ENCODE measurements around the gene CTXN3. TPM values are rescaled to one million over a fixed set of nuclear protein-coding genes. Genes with fewer than 3 reads are reported as not detected.

Gene CTXN3
- total RNA-seq, 3 donors from 2014 or later (not counting 1 experiment from before 2014, with no cell fraction given), result not detected

- Histone ChIP-seq H3K4me3 (ENCODE audit: low read length) (no peak overlapping the region), H3K27ac (ENCODE audit: low read length) (no peak overlapping the region), H3K36me3 (ENCODE audit: control insufficient read depth, insufficient read depth, low read length) (no peaks in the 10 kb centered on the region), H3K27me3 (ENCODE audit: control insufficient read depth, insufficient read depth, low read length) (no peaks in the 10 kb centered on the region), H3K9me3 (ENCODE audit: control insufficient read depth, insufficient read depth, low read length) (no peaks in the 10 kb centered on the region), H3K4me1 (ENCODE audit: control insufficient read depth, insufficient read depth, low read length) (no peaks in the 10 kb centered on the region)
- no peak overlapping the region for H3K27ac Mint-ChIP-seq
- DNase-seq (no peak), ATAC-seq (no peak)
- intact Hi-C loops (cut with micrococcal nuclease), result no loop called here
- H3K36me3 Mint-ChIP-seq, result no peaks in the 10 kb centered on the region
- 71% methylated on average over 2 of the region's 2 CpGs for WGBS (ENCODE audit: insufficient coverage)
- H3K9me3 Mint-ChIP-seq, result peaks cover 0 to 2% of the 10 kb centered on the region in 2 donors
- H3K4me1 Mint-ChIP-seq, result no peaks in the 10 kb centered on the region
- TF ChIP-seq CTCF (IDR thresholded peaks at IDR 0.05), result no peak
- no peaks in the 10 kb centered on the region for H3K27me3 Mint-ChIP-seq (ENCODE audit: low read depth in 2 of 2)
- no peak overlapping the region for H3K4me3 Mint-ChIP-seq
Measured at GRCh38 chr5:127697894-127698600, 49.2 kb downstream of the CTXN3 start.

- H3K36me3 ChIP-seq (ENCODE audit: control insufficient read depth, insufficient read depth, low read length), result no peaks in the 10 kb centered on the region
- no peaks in the 10 kb centered on the region for H3K27me3 Mint-ChIP-seq (ENCODE audit: low read depth in 2 of 2)
- H3K27ac ChIP-seq (ENCODE audit: low read length), result no peak overlapping the region
- H3K36me3 Mint-ChIP-seq, result no peaks in the 10 kb centered on the region
- no peaks in the 10 kb centered on the region for H3K27me3 ChIP-seq (ENCODE audit: control insufficient read depth, insufficient read depth, low read length)
- no peak for TF ChIP-seq CTCF (IDR thresholded peaks at IDR 0.05)
- no peak overlapping the region for H3K27ac Mint-ChIP-seq
- intact Hi-C loops (cut with micrococcal nuclease), result no loop called here
- no peak for ATAC-seq
- no peak overlapping the region for H3K4me3 Mint-ChIP-seq
- H3K4me1 ChIP-seq (ENCODE audit: control insufficient read depth, insufficient read depth, low read length), result no peaks in the 10 kb centered on the region
- H3K4me1 Mint-ChIP-seq, result no peaks in the 10 kb centered on the region
- no peaks in the 10 kb centered on the region for H3K9me3 ChIP-seq (ENCODE audit: control insufficient read depth, insufficient read depth, low read length)
- H3K9me3 Mint-ChIP-seq, result peaks cover 0 to 2% of the 10 kb centered on the region in 2 donors
- WGBS (ENCODE audit: insufficient coverage), result 95% methylated on average over 4 of the region's 5 CpGs
- H3K4me3 ChIP-seq (ENCODE audit: low read length), result no peak overlapping the region
- DNase-seq, result no peak
Measured at GRCh38 chr5:127699416-127699815, 50.5 kb downstream of the CTXN3 start.

GRCh38 chr5:127700237-127700766 lies 51.4 kb downstream of the CTXN3 start:
- no peaks in the 10 kb centered on the region for H3K27me3 ChIP-seq (ENCODE audit: control insufficient read depth, insufficient read depth, low read length)
- H3K4me1 ChIP-seq (ENCODE audit: control insufficient read depth, insufficient read depth, low read length), result no peaks in the 10 kb centered on the region
- no peak for TF ChIP-seq CTCF (IDR thresholded peaks at IDR 0.05)
- H3K36me3 ChIP-seq (ENCODE audit: control insufficient read depth, insufficient read depth, low read length), result no peaks in the 10 kb centered on the region
- WGBS (ENCODE audit: insufficient coverage), result 91% methylated on average over 6 of the region's 6 CpGs
- H3K9me3 Mint-ChIP-seq, result peaks cover 0 to 2% of the 10 kb centered on the region in 2 donors
- no peak overlapping the region for H3K4me3 Mint-ChIP-seq
- ATAC-seq (no peak), DNase-seq (no peak)
- intact Hi-C loops (cut with micrococcal nuclease), result no loop called here
- H3K4me1 Mint-ChIP-seq, result no peaks in the 10 kb centered on the region
- no peaks in the 10 kb centered on the region for H3K36me3 Mint-ChIP-seq
- H3K9me3 ChIP-seq (ENCODE audit: control insufficient read depth, insufficient read depth, low read length), result no peaks in the 10 kb centered on the region
- no peak overlapping the region for H3K27ac Mint-ChIP-seq
- H3K27me3 Mint-ChIP-seq (ENCODE audit: low read depth in 2 of 2), result no peaks in the 10 kb centered on the region
- H3K4me3 ChIP-seq (ENCODE audit: low read length), result no peak overlapping the region
- H3K27ac ChIP-seq (ENCODE audit: low read length), result no peak overlapping the region

- intact Hi-C loops (cut with micrococcal nuclease), result no loop called here
- peaks cover 6% of the 10 kb centered on the region in 2 donors for H3K9me3 Mint-ChIP-seq
- Histone ChIP-seq H3K9me3 (ENCODE audit: control insufficient read depth, insufficient read depth, low read length) (no peaks in the 10 kb centered on the region), H3K4me1 (ENCODE audit: control insufficient read depth, insufficient read depth, low read length) (no peaks in the 10 kb centered on the region), H3K36me3 (ENCODE audit: control insufficient read depth, insufficient read depth, low read length) (no peaks in the 10 kb centered on the region), H3K27me3 (ENCODE audit: control insufficient read depth, insufficient read depth, low read length) (no peaks in the 10 kb centered on the region), H3K4me3 (ENCODE audit: low read length) (no peak overlapping the region), H3K27ac (ENCODE audit: low read length) (no peak overlapping the region)
- DNase-seq, result no peak
- no peak for TF ChIP-seq CTCF (IDR thresholded peaks at IDR 0.05)
- ATAC-seq, result no peak
- WGBS (ENCODE audit: insufficient coverage), result 94% methylated on average over 2 of the region's 2 CpGs
- no peaks in the 10 kb centered on the region for H3K4me1 Mint-ChIP-seq
- H3K4me3 Mint-ChIP-seq, result no peak overlapping the region
- H3K36me3 Mint-ChIP-seq, result no peaks in the 10 kb centered on the region
- no peaks in the 10 kb centered on the region for H3K27me3 Mint-ChIP-seq (ENCODE audit: low read depth in 2 of 2)
- H3K27ac Mint-ChIP-seq, result no peak overlapping the region
Measured at GRCh38 chr5:127702434-127702833, 53.6 kb downstream of the CTXN3 start.
